HCT116 (cell line): ENCODE results near the gene RIN3.

ENCODE experiments used
- CTCF ChIP-seq, 3 experiments: fragments of 200-600 bp in 1 of 3; sonication (generic) in 1 of 3; IDR thresholded peaks in 2 of 3; conservative IDR thresholded peaks in 1 of 3; 2 replicates each; pipeline ENCODE4 v1.5.1; 2012 to 2017; ENCODE audit warnings: low read depth in 2 of 3, low read length in 2 of 3, antibody characterized with exemption in 1 of 3, borderline replicate concordance in 1 of 3, control low read depth in 1 of 3, mild to moderate bottlenecking in 1 of 3, mixed read lengths in 1 of 3, mixed run types in 1 of 3, moderate library complexity in 1 of 3; ENCODE audit not compliant: insufficient read depth in 1 of 3
- EZH2 ChIP-seq: fragments of 200-600 bp; sonication (generic); IDR thresholded peaks from 2 replicates; pipeline ENCODE4 v1.6.1; 2017; ENCODE audit warnings: antibody characterized with exemption, mixed run types
- FOSL1 ChIP-seq: IDR thresholded peaks from 2 replicates; pipeline ENCODE4 v1.6.1; 2012; ENCODE audit warnings: low read depth
- POLR2A ChIP-seq: IDR thresholded peaks from 2 replicates; pipeline ENCODE4 v1.7.0; 2011; ENCODE audit warnings: borderline replicate concordance; ENCODE audit not compliant: insufficient read depth, insufficient read length; ENCODE audit errors: extremely low read depth
- RAD21 ChIP-seq: IDR thresholded peaks from 2 replicates; pipeline ENCODE4 v1.6.1; 2012; ENCODE audit warnings: low read depth, mild to moderate bottlenecking
- TCF7L2 ChIP-seq: IDR thresholded peaks from 2 replicates; pipeline ENCODE4 v1.7.0; 2011; ENCODE audit warnings: borderline replicate concordance, inconsistent platforms; ENCODE audit not compliant: insufficient read depth, insufficient read length; ENCODE audit errors: extremely low read depth
- YY1 ChIP-seq: IDR thresholded peaks from 2 replicates; pipeline ENCODE4 v1.6.1; 2011; ENCODE audit warnings: low read length, low read depth, moderate library complexity, mild to moderate bottlenecking; ENCODE audit not compliant: insufficient replicate concordance; ENCODE audit errors: extremely low read depth
- TF ChIP-seq, protein P1 (sequence below): IDR thresholded peaks from 2 replicates; pipeline ENCODE4 v1.6.1; 2012
- TF ChIP-seq, protein P2 (sequence below): IDR thresholded peaks from 2 replicates; pipeline ENCODE4 v1.6.1; 2012
- TF ChIP-seq, protein P3 (sequence below): IDR thresholded peaks from 2 replicates; pipeline ENCODE4 v1.6.1; 2011; ENCODE audit warnings: mild to moderate bottlenecking, low read length, moderate library complexity; ENCODE audit not compliant: insufficient replicate concordance; ENCODE audit errors: extremely low read depth

DNA sequence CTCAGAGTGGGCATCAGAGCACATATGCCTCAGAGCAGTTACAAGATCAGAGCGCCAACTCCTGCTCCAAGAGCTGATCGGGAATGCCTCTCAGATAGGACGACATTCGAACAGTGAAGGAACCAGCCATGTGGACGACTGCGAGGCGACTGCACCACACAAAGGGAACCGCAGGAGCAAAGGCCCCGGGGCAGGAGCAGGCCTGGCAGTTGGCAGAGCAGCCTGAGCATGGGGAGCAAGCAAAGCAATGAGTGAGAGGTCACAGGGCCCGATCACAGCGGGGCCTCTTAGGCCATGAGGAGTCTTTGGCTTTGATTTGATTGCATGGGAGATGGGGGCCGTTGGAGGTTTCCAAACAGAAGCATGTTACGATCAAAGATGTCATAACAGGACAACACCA lies 144.6 kb downstream of the RIN3 start:
- TF ChIP-seq CTCF (IDR thresholded peaks at IDR 0.05 in 2 of 3, conservative IDR thresholded peaks at IDR 0.05 in 1 of 3; ENCODE audit: borderline replicate concordance in 1 of 3, insufficient read depth in 1 of 3, low read depth in 2 of 3, low read length in 2 of 3) (no peak), TCF7L2 (no peak), RAD21 (no peak), EZH2 (no peak), POLR2A (no peak), FOSL1 (no peak), YY1 (no peak)
- TF ChIP-seq, protein P1, sequence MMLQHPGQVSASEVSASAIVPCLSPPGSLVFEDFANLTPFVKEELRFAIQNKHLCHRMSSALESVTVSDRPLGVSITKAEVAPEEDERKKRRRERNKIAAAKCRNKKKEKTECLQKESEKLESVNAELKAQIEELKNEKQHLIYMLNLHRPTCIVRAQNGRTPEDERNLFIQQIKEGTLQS = no peak
- TF ChIP-seq, protein P2, sequence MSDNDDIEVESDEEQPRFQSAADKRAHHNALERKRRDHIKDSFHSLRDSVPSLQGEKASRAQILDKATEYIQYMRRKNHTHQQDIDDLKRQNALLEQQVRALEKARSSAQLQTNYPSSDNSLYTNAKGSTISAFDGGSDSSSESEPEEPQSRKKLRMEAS = no peak
- TF ChIP-seq, protein P3, sequence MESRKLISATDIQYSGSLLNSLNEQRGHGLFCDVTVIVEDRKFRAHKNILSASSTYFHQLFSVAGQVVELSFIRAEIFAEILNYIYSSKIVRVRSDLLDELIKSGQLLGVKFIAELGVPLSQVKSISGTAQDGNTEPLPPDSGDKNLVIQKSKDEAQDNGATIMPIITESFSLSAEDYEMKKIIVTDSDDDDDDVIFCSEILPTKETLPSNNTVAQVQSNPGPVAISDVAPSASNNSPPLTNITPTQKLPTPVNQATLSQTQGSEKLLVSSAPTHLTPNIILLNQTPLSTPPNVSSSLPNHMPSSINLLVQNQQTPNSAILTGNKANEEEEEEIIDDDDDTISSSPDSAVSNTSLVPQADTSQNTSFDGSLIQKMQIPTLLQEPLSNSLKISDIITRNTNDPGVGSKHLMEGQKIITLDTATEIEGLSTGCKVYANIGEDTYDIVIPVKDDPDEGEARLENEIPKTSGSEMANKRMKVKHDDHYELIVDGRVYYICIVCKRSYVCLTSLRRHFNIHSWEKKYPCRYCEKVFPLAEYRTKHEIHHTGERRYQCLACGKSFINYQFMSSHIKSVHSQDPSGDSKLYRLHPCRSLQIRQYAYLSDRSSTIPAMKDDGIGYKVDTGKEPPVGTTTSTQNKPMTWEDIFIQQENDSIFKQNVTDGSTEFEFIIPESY = no peak
